Mucosa of gallbladder (tissue), 1 donor: ENCODE data around the gene CDS2. TPM values are rescaled to one million over a fixed set of nuclear protein-coding genes. Genes with fewer than 3 reads are reported as not detected.

Experiments
- DNase-seq: peaks from one replicate; pipeline ENCODE4 v3.0.0-alpha.2; 2020; ENCODE audit warnings: low spot score
- total RNA-seq: library from RNA; stranded (reverse); gene quantifications from one replicate; pipeline ENCODE4 v1.2.1, GENCODE V29; 2021
- donor health status: DM: no; HTN: no; CAD: no.

The CDS2 gene
- total RNA-seq, 1 donor from 2014 or later: 53.0 TPM

DNA sequence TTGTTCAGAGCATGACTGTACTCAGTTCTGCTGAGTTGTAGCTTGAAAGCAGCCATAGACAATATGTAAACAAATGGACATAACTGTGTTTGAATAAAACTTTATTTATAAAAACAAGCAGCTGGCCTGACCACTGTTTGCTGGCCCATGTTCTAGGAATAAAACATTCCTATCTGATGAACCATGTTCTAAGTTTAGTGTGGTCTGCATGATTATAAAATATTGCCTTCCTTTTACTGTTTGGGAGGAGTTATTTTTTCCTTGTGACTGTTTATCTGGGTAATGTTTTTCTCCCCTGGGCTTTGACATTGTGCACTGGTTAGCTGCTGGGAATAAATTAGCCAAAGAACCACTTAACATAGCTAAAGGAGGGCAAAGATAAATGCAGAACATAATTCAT, 55.1 kb downstream of the CDS2 start:
- no peak for DNase-seq

DNA sequence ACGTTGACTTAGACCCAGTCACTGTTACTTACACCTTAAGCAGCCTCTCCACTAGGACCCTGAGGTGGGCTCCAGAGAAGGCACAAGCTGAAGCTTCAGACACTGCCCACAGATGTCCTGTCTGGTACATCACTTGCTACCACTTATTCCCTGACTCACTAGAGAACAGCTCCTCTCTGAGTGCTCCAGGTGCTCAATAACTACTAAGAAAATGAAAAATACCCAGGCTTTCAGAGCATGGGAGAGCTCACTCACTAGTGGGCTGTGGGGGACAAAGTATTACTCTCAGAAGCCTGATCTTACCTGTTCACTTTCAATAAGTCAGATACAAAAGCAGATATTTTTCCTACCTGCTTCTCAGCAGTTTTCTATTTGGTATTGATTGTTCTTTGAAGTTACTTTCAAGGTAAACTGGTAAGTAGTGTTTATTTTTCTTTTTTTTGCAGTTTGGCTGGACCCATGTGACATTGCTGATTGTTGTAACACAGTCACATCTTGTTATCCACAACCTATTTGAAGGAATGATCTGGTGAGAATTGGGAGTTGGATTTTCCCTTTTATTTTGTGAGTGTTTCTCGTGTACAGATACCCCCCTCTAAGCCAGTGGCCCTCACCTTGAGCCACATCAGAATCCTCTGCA, 55.9 kb downstream of the CDS2 start:
- DNase-seq: no peak

DNA sequence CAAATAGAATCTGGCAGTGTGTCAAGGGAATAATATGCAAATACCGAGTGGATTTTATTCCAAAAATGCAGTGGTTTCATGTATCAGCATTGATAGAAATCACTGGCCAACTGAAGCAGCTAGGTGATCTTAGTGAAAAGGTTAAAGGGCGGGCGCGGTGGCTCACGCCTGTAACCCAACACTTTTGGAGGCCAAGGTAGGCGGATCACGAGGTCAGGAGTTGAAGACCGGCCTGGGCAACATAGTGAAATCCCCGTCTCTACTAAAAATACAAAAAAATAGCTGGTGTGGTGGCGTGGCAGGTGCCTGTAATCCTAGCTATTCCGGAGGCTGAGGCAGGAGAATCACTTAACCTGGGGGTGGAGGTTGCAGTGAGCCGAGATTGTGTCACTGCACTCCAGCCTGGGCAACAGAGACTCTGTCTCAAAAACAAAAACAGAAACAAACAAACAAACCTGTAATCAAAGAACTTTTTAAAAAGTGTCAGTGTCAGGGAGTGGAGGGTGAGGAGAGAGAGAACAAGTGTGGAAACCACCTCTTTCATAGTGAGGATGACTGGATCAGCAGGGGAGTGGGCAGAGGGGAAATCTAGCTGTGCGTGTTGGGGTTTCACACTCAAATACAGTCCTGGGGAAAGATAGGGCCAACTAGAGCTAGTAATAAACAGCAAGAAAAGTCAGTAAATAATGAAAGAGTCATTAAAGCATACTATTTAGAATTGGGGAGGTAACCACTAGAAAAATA, 57.1 kb downstream of the CDS2 start:
- DNase-seq: no peak

DNA sequence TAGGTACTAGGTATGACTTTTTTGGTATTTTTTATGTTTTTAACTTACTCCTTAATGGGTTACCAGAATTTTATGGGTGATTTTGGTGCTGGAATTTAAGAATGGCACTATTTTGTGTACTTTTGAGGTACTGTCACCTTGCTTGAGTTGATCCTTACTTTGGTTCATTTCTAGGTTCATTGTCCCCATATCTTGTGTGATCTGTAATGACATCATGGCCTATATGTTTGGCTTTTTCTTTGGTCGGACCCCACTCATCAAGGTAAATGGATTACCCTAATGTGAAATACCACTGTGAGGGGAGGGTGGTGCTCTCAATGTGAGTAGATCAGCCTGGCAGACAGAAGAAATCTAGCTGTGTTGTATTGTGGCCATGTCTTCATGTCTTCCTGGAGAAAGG, 57.9 kb downstream of the CDS2 start:
- DNase-seq: no peak

DNA sequence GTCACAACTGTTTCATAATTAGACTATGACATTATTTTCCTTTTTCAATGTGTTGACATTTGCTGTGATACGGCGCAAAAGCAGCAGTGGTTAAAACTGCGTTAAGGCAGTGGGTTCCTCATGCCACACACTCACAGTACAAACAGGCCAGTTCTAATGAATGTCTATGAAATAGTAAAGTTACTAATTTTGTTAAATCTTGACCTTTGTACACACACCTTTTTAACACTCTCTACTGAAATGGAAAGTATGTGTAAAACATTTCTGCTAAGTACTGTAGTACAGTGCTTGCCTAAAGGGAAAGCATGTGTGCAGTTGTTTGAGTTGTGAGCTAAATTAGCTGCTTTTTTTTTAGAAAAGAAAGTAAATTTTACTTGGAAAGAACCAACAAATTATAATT, 60.3 kb downstream of the CDS2 start:
- no peak for DNase-seq

DNA sequence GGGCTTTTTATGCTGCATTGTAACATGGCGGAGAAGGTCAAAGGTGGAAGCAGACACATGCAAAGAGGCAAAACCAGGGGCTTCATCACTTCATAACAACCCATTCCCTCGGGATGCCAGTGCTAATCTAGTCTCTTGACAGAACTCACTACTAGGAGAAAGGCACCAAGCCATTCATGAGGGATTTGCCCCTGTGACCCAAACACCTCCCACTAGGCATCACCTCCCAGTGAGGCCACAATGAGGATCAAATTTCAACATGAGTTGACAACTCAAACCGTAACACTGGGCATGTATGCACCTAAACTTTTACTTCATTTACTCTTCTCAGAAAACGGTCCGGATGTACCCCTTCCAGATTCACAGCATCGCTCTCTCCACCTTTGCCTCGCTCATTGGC, 61.9 kb downstream of the CDS2 start:
- DNase-seq: no peak

DNA sequence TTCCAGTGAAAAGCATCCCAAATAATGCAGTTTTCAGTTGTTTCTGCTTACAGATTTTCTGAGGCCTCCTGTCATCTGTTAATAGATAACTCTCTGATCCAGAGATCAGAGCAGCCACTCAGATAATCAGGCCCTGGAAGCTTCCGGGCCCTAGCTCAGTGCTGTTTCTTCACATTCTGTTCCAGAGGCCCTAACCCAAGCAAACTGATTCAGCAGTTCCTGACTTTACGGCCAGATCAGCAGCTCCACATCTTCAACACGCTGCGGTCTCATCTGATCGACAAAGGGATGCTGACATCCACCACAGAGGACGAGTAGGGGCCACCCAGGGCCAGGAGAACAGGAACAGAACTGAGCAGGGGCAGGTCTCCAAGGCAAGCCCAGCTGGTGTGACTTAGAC, 63.1 kb downstream of the CDS2 start:
- no peak for DNase-seq

DNA sequence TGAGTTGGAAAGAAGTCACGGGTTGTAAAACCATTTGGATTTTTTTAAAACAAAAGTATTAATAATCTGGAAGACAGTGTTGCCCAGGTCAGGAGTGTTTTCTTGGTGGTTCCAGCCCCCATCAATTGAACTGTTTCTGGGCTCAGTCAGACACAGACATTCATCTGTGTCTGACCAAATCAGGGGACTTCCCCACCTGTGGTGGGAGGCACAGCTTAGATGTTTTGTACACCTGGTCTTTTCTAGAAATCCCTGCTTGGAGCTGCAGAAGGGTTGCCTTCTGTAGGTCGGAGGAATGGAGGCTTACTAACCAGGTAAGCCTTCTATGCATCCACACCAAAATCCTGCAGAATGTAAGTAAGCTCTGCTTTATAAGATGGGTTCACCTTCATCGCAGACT, 63.6 kb downstream of the CDS2 start:
- no peak for DNase-seq

DNA sequence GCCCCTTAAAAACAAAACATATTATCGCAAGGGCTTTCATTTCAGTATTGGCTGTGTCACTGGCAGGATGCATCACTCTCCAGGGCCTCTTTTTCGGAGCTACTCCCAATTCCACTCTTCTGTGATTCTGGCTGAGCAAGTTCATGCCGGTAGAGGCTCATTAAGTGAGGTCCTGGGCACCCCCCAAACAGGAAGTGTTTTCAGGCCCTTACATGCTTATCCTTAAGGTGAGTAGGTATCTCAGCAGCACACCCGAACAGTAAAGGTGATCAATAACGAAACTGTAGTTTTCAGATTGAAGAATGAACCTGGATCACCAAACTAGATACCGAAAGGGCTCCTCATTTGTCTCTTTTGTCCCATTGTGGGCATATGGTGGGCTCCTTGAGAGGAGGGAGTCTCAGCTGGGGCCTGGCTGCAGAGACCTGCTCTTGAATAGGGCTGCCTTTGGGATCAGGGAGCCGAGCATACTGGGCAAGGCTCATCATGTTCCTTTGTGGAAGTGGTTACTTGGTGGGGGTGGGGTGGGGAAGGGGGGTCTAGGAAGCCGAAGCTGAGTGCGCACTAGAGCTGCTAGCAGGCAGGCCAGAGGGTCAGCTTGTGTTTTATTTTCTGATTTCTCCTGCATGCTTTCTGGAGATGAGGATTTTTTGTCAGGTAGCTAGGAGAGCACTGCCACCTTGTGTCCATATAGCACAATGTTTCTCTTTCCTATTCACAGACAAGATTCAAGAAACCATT, 65.2 kb downstream of the CDS2 start:
- DNase-seq: peak; percentile 59

DNA sequence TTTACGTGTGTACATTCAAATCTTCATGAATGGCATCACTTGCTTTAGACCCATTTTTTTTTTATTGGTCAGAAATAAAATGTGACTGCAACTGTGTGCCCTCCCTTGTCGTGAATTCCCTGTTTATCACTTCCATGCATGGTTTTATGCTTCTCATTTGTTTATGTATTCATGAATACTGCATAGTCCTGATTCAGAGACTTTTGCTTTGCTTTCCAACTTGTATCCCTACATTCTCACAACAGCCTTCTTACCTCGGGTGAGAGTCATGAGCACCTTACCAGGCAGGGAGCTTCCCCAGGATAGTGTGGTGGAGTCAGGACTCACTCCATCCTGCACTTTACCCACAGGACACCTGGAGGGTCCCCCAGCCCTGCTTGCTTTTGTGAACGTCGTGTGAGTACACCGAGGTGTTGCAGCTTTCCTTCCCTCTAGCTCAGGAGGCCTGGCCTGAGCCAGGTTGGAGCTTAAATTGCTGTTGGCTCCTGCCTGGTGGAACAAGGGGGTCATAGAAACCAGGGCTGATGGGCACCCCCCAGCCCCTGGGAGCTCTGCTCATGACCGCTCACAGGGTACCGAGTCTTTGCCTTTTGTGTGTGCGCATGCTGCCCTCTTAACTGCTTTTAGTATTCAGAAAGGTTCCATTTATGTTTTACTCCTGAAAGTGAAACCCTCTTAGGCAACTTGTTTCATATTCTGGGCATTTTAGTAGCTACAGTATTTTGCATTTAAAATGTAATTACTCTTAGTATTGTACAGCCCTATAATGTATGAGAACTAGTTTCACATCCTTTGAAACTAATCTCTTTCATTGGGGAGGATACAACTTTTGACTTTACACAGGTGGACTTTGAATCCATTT, 66.0 kb downstream of the CDS2 start:
- no peak for DNase-seq

DNA sequence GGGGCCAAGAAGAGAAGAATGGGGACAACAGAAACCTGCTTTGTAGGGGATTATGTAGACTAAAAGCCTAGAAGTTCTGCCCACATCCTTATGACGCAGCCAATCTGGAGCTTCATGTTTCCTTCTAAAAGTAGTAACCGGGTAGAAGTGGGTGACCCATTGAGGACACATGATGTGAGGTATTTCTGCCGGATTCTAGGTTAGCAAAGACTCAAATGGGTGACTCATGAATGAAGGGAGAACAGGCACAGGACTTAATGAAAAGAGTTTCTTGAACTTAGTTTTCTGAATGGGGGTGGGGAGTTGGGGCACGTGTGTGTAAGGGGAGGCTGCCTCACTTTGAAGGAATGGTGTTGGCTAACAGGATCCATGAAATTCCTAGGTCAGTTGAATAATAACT, 68.8 kb downstream of the CDS2 start:
- no peak for DNase-seq

DNA sequence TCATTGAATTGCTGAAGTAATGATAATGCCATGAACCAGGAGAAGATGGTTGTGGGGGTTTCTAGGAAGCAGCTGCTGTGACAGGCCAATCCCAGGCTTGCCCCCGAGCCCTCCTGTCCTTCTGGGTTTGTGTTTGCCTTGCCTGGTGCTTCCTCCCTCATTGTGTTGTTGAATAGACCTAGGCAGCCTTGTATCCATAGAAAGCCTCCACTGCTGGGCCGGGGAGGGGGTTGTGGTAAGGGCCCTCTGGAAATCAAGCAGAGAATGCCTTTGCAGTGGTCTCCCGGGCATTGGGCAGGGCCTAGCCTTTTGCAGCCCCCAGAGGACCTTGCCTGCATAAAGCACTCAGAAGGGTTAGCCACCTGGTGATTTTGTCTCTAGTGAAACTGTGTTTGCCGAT, 69.3 kb downstream of the CDS2 start:
- no peak for DNase-seq

DNA sequence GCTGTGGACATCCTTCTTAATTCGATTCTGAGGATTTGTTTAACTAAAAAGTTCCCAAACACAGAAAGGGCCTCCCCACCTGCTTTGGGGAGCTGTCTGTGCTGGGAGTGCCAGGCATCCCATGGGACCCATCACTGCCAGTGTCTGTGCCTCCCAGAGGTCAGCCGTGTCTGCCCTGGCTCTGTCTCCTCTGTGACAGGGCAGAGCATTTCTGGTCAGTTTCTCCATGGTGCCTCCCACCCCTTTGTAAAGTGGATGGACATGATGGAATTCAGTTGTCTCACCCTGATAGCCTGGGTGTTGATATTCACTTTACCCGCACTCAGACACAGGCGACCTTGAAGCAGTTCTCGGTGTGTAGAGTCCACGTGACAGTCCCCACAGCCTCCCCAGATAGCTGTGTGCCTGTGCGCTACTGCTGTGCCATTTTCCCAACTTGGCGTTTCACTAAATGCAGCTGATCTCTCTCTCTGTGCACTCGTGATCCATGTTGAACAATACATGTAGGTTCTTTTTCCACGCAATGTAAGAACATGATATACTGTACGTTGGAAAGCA, 70.5 kb downstream of the CDS2 start:
- no peak for DNase-seq

DNA sequence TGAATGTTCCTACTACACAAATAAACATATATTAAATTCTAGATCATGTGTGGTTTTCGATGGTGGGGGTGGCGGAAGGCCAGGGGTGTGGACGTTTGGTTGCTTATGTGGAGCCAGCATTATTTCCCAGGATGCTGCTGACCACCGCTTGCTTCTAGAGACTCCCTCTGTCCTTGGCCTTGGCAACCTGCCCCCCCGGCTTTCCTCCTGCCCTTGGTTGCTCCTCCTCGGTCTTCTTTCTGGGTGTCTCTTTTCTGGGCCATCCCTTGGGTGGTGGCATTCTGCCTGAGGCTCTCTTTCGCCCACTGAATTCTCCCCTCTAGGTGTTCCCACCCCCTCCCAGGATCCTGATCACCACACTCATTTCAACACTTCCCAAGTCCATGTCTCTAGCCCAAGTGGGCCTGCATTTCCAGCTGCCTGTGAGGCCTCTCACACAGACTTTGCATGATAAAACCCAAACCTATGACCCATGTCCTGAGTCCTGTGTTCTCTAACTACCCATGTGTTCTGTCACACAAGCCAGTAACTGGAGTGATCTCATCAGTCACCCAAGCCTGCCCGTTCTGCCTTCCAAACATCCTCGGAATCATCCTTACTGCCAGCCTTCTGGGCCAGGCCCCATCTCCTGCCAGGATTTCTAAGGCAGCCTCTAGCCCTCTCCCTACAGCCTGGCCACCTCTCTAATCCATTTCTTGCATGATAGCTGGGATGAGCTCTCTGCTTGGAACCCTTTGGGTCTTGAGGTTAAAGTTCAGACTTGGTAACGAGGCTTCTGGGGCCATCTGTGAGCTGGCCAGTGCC, 71.2 kb downstream of the CDS2 start:
- no peak for DNase-seq

DNA sequence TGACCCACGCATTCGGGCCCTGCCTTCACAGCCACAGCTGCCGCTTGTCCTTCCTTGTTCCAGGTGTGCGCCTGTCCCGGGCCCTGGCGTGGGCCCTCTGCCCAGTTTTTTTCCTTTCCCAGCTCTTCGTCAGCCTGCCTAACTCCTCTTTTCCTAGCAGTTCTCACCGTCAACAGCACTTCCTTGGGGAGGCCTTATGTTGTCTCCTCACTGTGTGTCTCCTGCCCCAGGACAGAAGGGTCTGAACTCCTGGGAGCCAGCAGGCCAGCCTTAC, 71.8 kb downstream of the CDS2 start:
- DNase-seq: no peak

DNA sequence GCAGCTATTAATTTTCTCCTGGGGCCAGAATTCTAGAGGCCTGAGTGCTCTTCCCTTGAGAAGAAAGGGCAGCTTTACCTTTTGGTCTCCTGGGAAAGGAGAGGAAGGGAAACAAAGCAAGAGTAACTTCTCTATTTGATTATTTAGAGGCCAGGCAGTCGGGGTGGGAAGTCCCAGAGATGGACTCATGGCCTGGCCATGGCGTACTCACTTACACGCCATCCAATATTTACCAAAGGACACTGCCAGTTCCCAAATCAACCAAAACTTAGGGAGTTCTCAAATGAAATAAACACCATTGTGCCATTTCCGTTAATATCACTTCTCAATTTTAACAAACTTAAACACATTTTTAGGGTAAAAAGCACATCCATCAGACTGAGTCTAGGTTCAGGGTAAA, 76.6 kb downstream of the CDS2 start:
- DNase-seq: no peak

DNA sequence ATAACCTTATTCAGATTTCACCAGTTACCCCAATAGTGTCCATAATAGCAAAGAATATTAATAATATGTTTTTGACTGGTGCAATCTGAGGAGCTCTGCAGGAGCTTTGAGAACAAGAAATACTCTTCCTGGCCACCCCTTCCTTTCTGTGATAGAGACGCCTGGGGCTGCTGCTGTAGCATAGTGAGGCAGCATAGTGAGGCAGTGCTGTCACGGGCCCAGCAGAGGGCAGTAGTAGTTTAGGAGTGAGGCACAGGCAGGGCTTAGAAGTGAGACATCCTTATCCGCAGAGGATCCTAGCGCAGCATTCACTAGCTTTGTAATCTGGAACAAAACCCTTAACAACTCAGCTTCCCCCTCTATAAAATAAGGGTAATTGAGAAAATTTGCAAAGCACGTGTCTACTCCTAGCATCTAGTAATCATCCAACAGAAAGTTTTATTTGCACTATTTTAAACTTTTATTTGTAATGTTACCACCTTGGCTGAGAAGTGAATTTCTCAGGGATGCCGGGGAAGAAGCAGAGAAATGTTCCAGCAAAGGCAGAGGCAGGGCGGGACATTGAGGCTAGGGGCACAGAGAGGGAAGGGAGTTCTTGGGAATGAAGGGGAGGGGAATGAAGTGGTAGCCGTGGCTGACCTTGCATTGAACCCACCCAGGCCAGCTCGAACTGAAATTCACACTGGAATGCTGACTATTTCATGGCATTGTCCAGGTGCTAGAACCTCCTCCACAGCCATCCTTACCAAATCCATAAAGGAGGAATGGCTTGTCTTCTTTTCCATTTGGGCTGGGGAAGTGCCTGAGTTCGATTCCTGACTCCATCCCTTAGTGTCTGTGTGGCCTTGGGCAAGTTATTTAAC, 78.8 kb downstream of the CDS2 start:
- DNase-seq: peak; percentile 70

DNA sequence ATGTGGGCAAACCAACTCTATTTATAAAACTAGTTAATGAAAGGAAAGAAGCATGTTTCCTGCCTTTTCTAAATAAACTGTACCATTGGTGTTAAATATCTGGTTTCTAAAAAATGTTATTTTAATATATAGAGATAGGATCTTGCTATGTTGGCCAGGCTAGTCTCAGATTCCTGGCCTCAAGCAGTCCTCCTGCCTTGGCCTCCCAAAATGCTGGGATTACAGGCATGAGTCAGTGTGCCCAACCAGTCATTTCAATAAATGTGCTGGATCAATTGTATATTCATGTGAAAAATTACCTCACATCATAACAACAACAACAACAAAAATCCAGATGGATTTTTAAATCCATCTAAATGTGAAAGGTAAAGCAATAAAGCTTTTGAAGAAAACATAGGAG, 80.3 kb downstream of the CDS2 start:
- DNase-seq: no peak

DNA sequence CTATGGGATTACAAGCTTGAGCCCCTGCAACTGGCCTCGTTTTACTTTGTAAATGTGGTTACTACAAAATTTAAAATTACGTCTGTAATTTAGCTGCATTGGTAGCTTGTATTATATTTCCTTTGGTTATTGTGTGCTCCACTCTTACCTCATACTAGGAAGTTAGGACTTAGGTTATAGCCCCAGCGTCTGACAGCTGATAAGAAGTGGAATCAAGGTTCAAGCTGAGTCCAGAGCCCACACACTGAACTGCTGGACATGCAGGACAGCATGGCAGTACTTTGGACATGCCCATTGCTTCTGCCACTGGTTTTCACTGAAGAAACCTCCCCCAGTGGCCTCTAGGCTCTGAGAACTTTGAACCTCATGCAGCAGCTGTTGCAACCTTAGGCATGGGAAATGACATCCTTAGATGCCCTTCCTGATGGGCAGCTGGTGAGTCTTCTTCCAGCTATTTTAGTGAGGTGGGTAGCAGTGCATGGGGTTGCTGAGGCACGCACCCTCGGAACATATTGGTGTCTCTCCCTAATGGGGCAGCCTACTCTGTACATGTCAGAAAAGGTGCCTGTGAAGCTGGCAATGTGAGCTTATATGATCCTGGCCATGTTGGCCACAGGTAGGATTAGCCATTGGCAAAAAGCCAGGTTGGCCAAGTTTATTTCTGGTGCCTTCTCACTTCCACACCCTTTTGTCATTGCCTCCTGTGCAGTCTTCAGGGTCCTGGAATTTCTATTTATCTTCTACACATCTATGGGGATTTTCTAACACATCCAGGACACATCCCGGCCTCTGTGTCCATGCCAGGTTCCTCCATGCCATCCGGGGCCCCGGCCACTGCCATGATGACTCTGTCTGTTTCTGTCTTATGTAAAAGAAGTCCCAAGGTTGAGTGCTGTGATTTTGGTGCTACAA, 85.3 kb downstream of the CDS2 start:
- DNase-seq: no peak
